Stimulated activated CD4-positive, alpha-beta T cell treated with anti-CD3 and anti-CD28 coated beads, Interleukin-1b, Interleukin-23, amount 100 ng/mL, for 24 hours (primary cell): Measurements from ENCODE around the gene DAAM1.
A peak's percentile ranks its signal among the peaks of the same experiment; 100 is the strongest.

Experiments
- DNase-seq, 4 experiments: peaks; one replicate each; pipeline ENCODE4 v3.0.0-alpha.2; 2020; ENCODE audit warnings: low read depth in 4 of 4, low spot score in 1 of 4

DAAM1 gene

DNA sequence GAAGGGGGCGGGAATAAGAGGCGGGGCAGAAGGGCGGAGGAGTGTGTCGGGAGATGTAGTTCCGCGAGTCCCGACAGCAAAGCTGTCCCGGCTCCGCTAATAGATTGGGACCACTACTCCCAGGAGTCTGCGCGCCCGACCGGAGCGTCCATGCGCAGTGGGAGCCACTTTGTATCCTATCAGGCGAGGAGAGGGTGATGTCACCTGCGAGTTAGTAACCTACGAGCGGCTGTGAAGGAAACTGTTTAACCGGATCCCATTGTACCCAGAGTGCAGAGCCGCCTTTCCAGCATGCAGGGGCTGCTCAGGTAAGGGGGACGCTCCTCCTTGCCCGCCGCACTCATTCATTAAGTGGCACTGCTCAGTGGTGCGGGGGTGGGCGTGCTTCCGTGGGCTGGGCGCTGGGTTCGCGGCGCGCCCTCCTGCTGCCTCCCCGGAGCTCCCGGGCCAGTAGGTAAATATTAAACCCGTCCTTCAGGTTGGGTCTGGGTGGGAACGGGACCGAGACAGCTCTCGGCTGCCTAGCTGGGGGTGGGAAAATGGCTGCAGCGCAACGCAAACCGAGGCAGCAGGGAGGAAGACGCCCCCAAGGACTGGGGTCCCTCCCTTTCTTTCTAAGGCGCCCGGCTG lies at the start of gene DAAM1:
Gene DAAM1 (plus strand): TSS at position 207 of the 630 bp plus-strand sequence. CDS start 74,811 bp downstream, outside the sequence.
- DNase-seq: peak; percentile 73 to 90 (median 88)

DNA sequence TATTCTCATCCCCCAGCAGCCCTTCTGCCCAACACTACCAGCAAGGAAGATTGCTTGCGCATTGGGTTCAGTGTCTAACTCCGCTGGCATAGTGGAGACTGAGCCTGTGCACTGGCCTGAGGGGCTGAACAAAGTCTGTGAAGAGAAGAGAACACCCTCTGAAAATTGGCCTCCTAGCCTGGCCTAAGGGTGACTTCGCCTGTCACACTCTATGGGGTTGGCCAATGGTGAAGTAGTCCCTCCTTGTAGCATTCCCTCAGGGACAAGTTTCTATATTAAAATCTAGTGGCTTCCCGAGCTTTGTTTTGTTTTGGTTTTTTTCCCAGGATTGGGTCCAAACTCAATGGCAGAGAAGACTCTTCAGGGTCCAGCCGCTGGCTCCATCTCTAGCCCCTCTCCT lies 49.1 kb upstream of the DAAM1 start:
- DNase-seq: no peak

DNA sequence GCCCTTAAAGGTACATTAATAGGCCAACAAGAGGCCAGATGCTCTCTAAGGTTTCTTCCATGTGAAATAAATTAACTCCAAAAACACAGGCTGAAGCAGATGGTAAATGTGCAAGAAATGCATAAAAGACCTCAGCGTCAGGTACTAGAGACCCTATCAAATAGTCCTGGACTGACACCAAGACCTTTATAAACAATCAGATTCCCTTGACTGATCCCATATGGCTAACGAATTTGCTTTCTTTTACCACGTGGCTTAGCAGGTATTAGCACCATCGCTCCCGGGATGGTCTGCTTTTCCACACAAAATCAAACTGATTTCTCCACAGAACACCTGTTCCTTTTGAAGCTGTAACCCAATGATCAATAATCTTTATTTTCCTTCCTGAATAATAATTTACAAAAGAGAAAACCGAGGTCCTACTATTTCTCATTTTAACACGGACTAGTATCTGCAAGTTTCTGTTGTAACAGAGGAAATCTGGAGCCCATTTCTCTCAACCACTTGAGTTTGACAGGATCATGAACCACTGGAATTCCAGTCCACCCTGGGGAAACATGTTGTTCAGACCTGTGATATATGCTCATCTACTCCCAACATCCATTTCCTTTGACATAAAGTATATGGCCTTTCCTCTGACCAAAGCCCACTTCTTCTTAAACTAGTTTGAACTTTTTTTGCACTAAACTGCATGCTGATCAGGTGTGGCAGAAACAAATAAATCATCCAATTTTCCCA lies 48.2 kb upstream of the DAAM1 start:
- no peak for DNase-seq

DNA sequence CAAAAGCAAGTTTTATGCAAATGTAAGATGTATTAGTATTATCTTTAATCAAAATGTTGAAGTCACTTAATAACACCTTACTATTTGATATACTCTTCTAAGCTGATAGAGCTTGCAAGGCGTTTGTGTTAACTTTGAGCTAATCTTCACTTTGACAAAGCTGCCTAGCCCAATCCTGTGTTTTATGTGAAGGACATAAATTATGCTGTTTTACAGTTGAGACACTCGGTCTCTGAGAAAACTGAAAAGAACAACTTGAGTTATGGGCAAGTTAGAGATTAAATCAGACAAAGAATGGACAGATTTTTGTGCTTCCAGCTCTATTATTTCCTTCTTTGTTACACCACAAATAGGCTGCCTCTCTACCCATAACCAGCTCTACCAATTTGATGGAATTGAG lies 42.0 kb upstream of the DAAM1 start:
- DNase-seq: no peak

DNA sequence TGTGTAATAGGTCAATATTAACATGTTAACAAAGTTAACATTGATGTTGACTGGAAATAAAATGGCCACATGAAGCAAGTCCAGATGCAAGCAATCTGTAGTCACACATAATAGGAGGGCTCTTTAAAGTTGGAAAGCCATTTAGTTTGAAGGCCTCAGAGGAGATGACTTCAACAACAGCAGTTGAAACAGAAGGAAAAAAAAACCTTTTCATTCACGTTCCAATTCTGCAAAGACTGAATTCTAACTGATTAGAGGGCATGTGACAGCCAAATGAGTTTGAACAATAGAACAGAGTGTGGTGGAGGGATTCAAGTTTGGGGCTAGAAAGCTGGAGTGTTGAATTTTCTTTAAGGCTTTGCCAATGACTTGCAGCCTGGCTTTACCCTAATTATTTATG lies 41.5 kb upstream of the DAAM1 start:
- DNase-seq: no peak

DNA sequence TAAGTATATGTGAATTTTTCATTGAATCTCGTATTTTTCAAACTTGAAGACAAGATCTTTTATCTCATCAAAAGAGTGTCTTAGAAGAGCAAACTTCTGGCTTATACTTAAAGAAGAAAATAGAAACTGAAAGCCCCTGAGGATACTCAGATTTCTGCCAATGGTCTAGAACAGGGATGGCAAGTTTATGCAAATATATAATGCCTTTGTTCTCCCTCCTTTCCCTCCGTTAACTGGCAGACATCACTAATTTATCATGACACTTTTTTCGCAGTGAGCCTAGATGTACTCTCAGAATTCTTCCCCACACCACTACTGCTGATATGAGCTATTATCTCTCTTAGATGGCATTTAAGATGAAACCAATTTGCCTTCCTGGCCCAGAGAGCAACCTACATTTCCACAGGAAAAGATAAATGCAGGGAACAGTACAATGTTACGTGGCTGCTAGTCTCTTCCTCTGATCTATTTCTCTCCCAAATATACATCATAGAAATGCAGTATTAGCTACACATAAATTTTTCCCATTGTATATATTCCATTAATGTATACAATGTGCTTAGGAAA lies 40.0 kb upstream of the DAAM1 start:
- no peak for DNase-seq

DNA sequence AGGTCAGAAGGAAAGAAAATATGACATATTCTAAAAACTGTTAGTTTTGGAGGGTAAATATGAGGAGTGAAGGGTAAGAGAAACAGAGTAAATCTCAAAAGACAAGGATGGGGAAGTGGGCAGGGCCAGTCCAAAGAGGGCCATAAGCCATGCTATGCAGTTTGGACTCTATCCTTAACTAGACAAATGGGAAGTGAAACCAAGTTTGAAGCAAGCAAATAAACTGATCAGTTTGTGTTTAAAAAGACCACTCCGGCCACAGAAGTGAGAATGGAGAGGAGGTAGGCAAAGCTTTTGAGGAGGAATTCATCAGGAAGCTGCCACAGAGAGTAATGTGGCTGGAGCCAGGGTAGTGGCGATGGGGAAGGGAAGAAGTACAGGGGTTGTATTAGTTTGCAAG lies 37.5 kb upstream of the DAAM1 start:
- DNase-seq: no peak

DNA sequence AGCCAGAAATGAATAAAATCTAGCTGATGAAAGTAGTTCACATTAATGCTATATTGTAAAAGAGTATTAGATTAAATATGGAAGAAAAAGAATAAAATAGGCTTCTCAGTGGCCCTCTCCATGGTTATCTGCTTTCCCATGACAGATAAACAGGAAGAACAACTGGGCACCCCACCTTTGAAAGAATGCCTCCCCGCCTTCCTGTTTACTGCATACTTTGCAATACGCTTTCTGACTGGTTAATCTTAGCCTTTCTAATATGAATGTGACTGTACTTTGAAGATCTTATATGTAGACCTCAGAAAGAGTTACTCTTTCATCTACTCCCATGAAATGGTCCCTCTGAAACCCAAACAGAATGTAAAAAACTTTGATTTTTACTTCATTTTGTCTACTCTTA lies 34.1 kb upstream of the DAAM1 start:
- no peak for DNase-seq

DNA sequence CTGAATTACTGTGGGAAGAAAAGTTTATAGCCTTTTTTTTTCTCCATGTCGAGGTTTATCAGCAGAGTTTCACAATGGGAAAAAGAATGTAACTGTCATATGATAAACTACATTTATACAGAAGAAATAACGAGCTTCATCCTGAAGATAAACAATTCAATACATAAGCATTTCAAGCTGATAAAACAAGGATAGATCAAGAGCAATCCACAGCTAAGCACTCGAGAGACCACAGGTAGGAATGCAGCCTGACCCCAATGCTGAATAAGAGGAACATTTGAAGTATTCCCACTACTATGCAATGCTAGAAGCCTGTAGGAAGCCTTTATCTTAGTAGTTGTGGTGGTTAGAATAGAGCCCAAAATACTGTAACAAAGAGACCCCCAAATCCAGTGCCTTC lies 32.6 kb upstream of the DAAM1 start:
- DNase-seq: no peak

DNA sequence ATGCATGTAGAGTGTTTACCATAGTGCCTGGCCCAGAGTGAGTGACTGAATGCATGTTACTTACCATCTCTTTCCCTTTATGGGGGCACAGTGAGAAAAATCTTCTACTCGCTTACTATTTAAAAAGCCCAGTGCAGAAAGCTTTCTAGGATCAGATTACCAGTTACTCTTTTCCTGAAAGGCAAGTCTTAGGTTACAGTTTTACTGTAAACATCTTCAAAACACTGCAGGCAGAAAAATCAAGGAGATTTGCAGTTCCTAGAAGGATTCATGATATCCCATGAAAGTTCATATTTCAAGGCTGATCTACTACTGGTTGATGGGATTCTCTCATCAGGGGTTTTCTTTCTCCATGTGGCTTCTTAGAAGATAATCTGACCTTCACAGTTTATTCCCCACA lies 29.3 kb upstream of the DAAM1 start:
- DNase-seq: no peak

DNA sequence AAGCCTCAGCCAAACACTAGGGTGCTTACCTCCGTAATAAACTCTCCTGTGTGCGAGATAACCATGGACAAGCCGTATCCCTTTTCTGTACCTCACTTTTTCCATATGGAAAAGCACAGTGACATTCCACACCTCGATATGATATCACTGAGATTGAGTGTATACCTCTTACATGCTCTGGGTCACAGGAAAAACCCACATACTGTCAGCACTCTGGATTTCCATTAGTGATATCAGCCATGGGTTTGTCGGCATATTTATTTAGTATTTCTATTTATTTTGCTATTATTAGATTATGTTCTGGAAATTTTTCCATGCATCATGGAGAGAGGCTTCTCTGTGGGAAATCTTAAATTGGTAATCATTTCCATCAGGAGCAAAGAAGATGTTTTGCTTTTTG lies 28.0 kb upstream of the DAAM1 start:
- no peak for DNase-seq

DNA sequence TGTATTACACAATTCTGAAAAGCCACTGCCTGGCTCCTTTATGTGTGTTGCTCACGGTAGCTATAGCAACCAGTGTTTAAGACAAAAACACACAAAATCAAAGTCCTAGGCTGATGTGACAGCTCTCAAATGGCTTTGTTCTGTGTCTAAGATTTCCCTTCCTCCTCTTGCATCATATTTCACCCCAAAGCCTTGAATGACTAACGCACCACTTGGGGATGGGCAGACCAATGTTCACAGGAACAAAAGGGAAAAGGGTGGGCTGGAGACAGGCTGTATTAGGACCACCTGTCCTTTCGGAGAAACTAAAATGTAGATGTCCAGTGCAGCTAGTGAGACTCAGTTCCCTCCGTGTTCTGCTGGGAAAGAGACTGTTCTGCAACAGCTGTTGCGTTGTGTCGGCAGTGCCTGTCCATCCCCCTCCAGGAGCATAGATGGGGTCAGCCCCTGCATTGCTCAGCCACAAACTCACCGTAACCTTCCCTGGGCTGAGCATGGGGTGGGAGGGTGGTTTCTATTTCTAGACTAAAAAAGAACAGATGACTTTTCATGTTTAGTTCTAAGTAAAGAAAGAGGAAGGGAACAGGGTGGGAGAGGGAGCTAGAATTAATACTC lies 26.8 kb upstream of the DAAM1 start:
- no peak for DNase-seq

DNA sequence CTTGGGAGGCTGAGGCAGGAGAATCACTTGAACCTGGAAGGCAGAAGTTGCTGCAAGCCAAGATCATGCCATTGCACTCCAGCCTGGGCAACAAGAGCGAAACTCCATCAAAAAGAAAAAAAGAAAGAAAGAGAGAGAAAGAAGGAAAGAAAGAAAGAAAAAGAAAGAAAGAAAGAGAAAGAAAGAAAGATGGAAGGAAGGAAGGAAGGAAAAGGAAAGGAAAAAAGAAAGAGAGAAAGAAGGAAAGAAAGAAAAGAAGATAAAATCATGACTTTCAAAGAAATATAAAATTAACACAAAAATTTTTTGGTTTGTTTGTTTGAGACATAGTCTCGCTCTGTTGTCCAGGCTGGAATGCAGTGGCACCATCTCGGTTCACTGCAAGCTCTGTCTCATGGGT lies 22.2 kb upstream of the DAAM1 start:
- no peak for DNase-seq

DNA sequence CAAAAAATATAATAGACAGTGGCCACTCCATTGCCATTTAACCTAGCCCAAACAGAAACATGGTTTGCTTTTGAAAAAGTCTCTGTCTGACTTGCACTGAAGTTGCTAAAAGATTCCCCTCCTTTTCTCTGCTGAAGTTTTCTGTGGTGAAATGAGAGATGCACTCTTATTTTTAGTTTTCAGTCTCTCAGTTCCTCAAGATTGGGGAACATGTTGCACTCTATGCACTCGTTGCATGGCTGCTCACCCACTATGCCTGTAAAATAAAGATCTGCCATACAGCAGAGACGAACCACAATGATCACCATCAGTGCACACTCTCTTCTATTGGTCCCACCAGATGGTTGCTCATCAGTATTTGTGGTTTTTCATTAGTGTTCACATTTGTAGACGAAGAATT lies 13.1 kb upstream of the DAAM1 start:
- DNase-seq: no peak

DNA sequence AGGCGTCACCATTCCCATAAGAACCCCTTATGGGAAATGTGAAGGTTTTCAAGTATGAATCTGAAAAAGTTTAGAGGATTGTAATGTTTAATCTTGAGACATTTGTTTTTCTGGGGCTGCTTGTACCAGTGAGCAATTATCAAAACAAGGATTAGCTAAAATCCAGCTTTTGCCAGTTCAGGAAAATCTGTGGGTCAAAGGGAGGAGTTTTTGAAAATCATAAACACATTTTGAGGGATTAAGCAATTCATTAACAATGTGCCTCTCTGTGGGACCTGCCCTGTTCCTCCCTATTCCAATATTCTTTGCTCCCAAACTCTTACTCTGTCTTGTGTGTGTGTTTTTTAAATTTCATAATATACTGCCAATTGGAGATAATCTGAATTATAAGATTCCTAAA lies 11.7 kb upstream of the DAAM1 start:
- no peak for DNase-seq

DNA sequence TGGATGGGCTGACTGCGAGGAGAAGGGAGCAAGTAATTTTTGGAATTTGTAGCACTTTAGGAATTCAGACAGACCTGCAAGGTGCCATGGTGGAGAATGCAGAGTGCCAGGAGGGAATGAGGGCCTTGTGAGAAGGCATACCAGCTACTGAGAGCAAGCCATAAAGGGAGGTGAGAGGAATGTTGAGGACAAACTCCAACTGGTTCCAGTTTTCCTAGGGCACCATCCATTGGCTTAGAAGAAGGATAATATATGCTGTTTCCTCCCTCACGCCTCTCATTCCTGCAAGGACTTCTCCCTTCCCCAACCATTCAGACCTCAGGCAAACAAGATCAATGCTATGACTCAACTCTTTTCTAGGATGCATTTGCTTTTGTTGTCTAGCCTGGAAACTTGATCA lies 11.2 kb upstream of the DAAM1 start:
- DNase-seq: no peak

DNA sequence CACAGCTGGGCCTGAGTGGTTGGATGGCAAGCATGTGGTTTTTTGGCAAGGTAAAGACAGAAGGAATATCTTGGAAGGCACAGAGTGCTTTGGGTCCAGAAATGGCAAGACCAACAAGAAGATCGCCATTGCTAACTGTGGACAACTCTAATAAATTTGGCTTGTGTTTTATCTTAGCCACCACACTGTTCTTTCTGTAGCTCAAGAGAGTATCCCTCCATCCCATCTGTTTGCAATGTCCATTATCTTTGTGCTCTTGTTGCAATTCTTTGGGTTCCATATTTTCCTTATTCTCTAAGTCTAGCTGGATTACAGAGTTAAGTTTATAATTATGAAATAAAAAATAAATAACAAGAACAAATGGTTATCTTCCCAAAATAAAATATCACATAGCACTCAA lies 6.7 kb upstream of the DAAM1 start:
- DNase-seq: no peak

DNA sequence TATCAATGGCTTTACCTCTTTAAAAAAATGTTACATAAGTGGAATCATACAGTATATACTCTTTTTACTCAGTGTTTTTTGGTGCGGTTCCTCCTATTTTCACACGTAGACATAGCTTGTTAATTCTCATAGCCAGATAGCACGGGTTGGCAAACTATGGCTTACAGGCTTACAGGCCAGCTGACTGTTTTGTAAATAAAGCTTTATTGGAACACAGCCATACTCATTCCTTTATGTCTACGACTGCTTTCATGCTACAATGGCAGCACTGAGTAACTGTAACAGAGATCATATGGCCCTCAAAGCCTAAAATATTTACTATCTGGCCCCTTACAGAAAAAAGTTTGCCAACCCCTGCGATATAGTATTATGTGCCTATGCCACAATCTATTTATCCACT lies 5.8 kb upstream of the DAAM1 start:
- DNase-seq: no peak

DNA sequence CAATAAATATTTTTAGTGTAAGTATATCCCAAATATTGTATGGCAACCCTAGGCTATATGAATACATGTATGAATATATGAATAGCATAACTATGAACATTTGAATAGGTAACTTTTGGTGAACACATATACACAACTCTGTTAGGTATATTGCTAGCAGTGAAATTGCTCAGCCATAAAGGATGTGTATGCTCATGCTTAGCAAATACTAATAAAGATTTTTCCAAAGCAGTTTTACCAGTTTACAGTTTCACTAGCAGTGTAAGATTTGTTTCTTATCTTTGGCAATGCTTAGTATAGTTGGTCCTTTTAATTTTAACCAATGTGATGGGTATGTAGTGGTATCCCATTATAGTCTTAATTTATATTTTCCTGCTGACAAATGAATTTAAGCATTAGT lies 5.3 kb upstream of the DAAM1 start:
- no peak for DNase-seq

DNA sequence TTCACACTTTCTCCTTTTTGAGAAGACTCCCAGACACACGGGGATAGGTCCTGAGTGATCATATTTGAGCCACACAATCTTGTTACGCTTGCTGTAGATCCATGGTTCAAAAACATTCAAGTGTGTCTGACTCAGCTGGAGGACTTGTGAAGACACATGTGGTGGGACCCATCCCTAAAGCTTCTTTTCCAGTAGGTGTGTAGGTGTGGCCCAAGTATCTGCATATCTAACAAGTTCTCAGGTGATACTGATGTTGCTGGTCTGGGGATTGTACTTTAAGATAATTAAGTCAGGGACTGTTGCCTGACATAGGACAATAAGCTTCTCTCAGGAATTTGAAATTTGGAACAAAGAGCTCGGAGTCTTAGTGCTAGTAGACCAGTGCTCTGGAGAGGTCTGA lies 4.1 kb upstream of the DAAM1 start:
- DNase-seq: no peak

DNA sequence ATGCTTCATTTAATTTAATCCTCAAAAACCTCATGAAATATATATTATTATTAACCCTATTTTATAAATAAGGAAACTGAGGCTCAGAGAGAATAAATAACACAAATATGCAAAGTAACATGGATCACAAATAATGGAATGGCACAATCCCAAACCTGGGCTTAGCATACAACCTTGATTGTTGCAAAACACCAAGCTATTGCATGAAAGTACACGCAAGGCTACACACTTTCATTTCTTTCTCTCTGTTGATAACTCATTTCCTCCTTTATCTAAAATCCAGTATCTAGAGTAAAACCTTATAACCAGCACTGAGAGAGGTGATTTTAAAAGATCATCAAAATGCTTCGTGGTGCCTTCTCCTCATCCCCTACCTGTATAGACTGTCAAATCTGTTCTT lies 2.8 kb upstream of the DAAM1 start:
- no peak for DNase-seq

DNA sequence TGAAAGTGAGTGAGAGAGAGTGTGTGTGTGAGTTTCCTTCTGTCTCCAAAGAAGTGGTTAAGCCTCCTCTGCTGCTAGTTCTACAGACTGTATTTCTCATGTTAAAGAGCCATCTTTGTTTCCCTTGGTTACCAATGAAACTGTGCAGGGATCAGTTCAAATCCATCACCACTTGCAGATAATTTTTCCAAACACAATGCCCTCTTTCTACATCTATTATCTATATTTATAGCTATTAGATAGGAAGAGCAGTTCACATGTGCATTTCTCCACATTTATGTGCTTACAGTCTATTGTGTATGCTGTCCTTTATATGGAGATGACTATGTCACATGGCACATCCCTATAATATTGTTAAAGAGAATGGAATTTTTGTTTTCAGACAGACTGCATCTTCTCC lies 2.2 kb upstream of the DAAM1 start:
- DNase-seq: no peak
